K562 (cell line): ENCODE results near the gene EFCAB9. TPM values are rescaled to one million over a fixed set of nuclear protein-coding genes. Genes with fewer than 3 reads are reported as not detected.

Experiments
- polyA plus RNA-seq, 8 experiments: library from polyadenylated mRNA; depleted of rRNA in 4 of 8; stranded (reverse) in 5 of 8; unstranded in 3 of 8; fragments of >200 nt; fragmentation: Nextera tagmentation in 2 of 8; fragmentation: Illumina TruSeq in 1 of 8; extraction: Ambion mirVana in 2 of 8; extraction: Trizol in 1 of 8; gene quantifications; 2 replicates each; pipeline versions ENCODE4 v1.2.1 to v1.2.3, GENCODE V29; 2011 to 2014; ENCODE audit warnings: inconsistent platforms in 1 of 8, missing spikeins in 1 of 8
- total RNA-seq, 7 experiments: library from RNA; depleted of rRNA in 6 of 7; stranded (reverse); fragments of >200 nt in 6 of 7; fragmentation: Illumina TruSeq in 2 of 7; extraction: Trizol in 2 of 7; gene quantifications; 2 replicates each; pipeline versions ENCODE4 v1.2.1 to v1.2.3, GENCODE V29; 2011 to 2021; ENCODE audit warnings: low replicate concordance in 1 of 7
- TF ChIP-seq, protein P1 (sequence below): fragments of 150-350 bp; IDR thresholded peaks from 2 replicates; pipeline ENCODE4 v1.6.1; 2014; ENCODE audit warnings: low read depth, mild to moderate bottlenecking, low read length, borderline replicate concordance
- TF ChIP-seq, protein P2 (sequence below): sonication (generic); formaldehyde crosslinking; IDR thresholded peaks from 2 replicates; pipeline ENCODE4 v1.5.0; 2020; ENCODE audit warnings: missing genetic modification reagents

EFCAB9 gene
- total and polyA plus RNA-seq, 9 of the 15 experiments (the other 6 are each of a cell fraction or from before 2014, with no cell fraction given), result not detected

DNA sequence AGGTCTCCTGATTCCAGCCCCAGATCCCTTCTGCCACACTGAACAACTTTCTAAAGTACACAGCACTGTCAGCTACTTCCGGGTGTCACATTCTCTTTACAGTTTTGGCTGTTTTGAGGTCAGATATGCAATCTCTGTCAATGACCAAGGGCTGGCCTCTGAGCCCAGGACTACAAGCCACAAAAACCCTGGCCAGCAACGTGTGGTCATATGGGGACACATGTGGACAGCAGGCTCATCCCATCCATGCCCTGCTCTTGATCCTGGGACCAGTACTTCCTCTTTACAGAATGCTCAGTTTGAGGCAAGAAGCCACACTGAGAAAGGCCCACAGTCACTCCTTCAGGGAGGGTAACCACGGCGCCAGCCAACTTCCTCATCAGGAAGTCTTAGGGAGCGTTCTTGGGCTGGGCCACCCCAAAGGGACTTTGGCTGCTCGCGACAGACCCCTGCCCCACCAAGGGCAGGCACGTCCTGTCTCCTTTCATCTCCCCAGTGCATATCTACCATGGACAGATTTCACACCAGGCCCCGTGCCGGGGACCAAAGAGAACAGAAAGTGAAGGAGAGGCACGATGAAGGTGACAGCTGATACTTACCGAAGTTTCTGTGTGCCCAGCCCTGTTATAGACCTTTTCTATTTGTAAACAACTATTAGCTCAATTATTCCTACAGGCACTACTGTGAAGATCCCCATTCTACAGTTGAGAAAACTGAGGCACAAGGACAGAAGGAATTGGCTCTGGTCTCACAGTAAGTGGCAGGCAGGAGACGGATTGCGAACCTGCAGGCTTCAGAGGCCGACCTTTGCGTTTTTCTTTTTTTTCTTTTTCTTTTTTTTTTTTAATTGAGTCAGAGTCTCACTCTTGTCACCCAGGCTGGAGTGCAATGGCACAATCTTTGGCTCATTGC lies 43.2 kb upstream of the EFCAB9 start (continued):
- TF ChIP-seq, protein P1, sequence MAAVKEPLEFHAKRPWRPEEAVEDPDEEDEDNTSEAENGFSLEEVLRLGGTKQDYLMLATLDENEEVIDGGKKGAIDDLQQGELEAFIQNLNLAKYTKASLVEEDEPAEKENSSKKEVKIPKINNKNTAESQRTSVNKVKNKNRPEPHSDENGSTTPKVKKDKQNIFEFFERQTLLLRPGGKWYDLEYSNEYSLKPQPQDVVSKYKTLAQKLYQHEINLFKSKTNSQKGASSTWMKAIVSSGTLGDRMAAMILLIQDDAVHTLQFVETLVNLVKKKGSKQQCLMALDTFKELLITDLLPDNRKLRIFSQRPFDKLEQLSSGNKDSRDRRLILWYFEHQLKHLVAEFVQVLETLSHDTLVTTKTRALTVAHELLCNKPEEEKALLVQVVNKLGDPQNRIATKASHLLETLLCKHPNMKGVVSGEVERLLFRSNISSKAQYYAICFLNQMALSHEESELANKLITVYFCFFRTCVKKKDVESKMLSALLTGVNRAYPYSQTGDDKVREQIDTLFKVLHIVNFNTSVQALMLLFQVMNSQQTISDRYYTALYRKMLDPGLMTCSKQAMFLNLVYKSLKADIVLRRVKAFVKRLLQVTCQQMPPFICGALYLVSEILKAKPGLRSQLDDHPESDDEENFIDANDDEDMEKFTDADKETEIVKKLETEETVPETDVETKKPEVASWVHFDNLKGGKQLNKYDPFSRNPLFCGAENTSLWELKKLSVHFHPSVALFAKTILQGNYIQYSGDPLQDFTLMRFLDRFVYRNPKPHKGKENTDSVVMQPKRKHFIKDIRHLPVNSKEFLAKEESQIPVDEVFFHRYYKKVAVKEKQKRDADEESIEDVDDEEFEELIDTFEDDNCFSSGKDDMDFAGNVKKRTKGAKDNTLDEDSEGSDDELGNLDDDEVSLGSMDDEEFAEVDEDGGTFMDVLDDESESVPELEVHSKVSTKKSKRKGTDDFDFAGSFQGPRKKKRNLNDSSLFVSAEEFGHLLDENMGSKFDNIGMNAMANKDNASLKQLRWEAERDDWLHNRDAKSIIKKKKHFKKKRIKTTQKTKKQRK, result no peak
- TF ChIP-seq, protein P2, sequence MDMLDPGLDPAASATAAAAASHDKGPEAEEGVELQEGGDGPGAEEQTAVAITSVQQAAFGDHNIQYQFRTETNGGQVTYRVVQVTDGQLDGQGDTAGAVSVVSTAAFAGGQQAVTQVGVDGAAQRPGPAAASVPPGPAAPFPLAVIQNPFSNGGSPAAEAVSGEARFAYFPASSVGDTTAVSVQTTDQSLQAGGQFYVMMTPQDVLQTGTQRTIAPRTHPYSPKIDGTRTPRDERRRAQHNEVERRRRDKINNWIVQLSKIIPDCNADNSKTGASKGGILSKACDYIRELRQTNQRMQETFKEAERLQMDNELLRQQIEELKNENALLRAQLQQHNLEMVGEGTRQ (CRISPR knock-in tag), result no peak
